ENCODE measurements around the gene GAS7. TPM values are rescaled to one million over a fixed set of nuclear protein-coding genes. Genes with fewer than 3 reads are reported as not detected.

GAS7 gene
- total and polyA plus RNA-seq, 9 donors = 7.1 to 48.0 (median 24.2) TPM

DNA sequence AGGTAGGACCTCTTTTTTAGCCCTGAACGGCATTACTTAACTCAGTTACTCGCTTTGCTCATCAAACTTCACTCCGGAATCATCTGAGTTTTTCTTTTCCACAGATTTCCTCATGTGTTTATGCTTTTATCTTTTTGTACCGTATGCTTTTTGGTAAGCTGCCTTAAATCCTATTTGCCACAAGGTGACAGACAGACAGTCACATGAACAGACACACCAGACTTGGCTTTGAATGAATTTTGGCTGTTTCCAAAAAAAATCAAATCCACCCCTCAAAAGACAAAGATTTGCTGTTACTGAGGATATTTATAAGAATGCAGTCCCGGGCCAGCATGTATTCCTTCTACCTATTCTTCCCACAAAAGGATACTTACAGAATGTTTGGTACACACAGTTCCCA is 10.9 kb downstream of the GAS7 start:
- H3K36me3 ChIP-seq = no peaks in the 10 kb centered on the region
- H3K9me3 ChIP-seq = no peaks in the 10 kb centered on the region
- no peak overlapping the region for H3K27ac ChIP-seq
- no peaks in the 10 kb centered on the region for H3K27me3 ChIP-seq
- intact Hi-C loops (cut with DNase I) = no loop called here
- no peak for DNase-seq
- 65 to 75% (median 75%) methylated on average over 5 of the region's 5 CpGs for WGBS, 3 donors
- H3K4me3 ChIP-seq = no peak overlapping the region
- TF ChIP-seq, protein P1, sequence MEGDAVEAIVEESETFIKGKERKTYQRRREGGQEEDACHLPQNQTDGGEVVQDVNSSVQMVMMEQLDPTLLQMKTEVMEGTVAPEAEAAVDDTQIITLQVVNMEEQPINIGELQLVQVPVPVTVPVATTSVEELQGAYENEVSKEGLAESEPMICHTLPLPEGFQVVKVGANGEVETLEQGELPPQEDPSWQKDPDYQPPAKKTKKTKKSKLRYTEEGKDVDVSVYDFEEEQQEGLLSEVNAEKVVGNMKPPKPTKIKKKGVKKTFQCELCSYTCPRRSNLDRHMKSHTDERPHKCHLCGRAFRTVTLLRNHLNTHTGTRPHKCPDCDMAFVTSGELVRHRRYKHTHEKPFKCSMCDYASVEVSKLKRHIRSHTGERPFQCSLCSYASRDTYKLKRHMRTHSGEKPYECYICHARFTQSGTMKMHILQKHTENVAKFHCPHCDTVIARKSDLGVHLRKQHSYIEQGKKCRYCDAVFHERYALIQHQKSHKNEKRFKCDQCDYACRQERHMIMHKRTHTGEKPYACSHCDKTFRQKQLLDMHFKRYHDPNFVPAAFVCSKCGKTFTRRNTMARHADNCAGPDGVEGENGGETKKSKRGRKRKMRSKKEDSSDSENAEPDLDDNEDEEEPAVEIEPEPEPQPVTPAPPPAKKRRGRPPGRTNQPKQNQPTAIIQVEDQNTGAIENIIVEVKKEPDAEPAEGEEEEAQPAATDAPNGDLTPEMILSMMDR (IDR thresholded peaks at IDR 0.05) = no peak
- no peak for TF ChIP-seq EP300 (IDR thresholded peaks at IDR 0.05)
- TF ChIP-seq POLR2A (IDR thresholded peaks at IDR 0.05) = no peak
- H3K4me1 ChIP-seq (ENCODE audit: insufficient read depth) = no peaks in the 10 kb centered on the region

DNA sequence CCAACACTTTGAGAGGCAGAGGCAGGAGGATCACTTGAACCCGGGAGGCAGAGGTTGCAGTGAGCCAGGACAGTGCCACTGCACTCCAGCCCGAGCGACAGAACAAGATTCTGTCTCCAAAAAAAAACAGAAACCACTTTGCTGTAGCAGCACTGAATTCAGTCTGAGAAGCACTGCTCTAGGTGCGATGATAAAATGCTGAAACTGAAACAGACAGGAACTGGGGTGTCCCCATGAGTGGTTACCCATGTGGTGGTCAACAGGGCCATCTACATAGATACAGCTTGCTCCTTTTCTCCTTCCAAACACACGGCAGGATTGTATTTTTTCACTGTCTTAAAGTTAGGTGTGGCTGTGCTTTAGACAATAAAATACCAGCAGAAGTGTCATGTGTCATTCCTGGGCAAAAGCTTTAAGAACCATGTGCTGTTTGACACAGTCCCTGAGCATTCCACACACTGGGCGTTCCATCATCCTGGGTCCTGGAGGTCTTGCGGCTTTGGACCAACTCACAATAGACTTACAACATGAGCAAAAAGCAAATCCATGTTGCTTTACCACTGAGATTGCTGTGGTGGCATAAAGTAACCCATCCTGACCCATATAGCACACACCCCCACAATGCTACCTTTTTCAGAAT is 11.5 kb downstream of the GAS7 start:
- intact Hi-C loops (cut with DNase I) = no loop called here
- WGBS, 3 donors = 89 to 93% (median 89%) methylated on average over 7 of the region's 7 CpGs
- no peak for DNase-seq
- H3K4me3 ChIP-seq = no peak overlapping the region
- no peaks in the 10 kb centered on the region for H3K27me3 ChIP-seq
- no peaks in the 10 kb centered on the region for H3K36me3 ChIP-seq
- H3K9me3 ChIP-seq = no peaks in the 10 kb centered on the region
- TF ChIP-seq POLR2A (IDR thresholded peaks at IDR 0.05) (no peak), EP300 (IDR thresholded peaks at IDR 0.05) (no peak)
- TF ChIP-seq, protein P1 (IDR thresholded peaks at IDR 0.05) = no peak
- no peak overlapping the region for H3K27ac ChIP-seq
- H3K4me1 ChIP-seq (ENCODE audit: insufficient read depth) = no peaks in the 10 kb centered on the region

DNA sequence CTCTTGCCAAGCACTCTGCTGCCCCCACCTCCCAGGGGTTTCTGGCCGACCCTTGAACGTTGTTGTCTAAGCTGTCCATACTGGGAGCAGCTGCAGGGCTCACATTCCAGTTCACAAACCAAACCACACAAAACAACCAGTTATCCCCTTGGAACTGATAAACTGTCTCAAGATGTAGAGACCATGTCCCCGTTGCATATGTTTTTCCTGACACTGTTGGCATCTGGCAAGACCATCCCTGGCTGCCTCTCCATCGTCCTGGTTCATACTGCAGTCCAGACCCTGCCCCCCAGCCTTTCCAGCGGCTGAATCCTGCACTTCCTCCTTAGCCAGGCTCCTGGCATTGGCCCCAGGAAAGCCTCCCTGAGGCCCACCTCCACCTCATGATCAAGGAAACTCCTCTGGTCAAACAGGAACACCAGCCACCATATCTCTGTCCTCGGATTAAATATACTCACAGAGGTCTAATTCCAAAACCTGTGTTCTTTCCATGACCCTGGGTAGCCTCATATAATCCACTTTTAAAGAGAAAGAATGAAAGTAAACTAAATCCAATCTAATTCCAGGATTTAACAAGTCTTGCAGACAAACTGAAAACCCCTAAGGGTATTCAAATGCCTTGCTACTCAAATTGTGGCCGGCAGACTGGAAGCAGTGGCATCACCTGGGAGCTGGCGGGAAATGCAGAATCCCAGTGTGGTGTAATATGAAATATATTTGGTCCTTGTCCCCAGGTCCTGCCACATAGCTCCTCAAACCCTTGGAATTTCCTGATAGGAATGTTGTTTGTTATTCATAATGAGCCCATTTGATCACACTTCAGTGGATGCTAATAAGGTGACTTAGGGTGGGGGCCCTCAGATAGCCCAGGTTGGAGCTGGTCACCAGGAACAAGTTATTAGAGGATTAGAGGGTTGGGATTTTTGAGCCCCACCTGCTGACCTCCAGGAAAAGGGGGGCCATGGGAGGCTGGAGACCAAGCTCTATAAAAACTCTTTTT is 14.2 kb downstream of the GAS7 start:
- Histone ChIP-seq H3K27ac (no peak overlapping the region), H3K9me3 (no peaks in the 10 kb centered on the region), H3K27me3 (no peaks in the 10 kb centered on the region), H3K36me3 (no peaks in the 10 kb centered on the region), H3K4me3 (no peak overlapping the region), H3K4me1 (ENCODE audit: insufficient read depth) (no peaks in the 10 kb centered on the region)
- intact Hi-C loops (cut with DNase I) = no loop called here
- DNase-seq = no peak
- WGBS, 3 donors = 52 to 64% (median 62%) methylated on average over 8 of the region's 8 CpGs
- TF ChIP-seq POLR2A (IDR thresholded peaks at IDR 0.05) = no peak
- no peak for TF ChIP-seq EP300 (IDR thresholded peaks at IDR 0.05)
- TF ChIP-seq, protein P1 (IDR thresholded peaks at IDR 0.05) = no peak

DNA sequence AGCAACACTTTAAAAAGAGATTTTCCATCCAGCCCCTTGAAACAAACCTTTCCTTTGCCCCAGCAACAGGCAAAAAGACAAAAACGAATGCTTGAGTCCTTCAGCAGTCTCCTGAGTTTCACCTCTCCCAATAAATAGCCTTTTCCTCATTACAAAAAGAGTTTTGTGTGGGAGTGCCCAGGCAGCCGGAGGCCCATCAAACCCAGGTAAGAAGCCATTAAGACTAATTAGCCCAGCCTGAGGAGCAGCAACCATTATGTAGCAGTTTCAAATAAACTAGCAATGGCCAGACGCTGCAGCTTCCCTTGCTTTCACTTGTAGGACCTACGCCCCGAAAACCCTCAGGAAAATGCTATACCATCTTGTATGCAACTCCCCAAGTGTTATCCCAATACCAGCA is 15.6 kb downstream of the GAS7 start:
- intact Hi-C loops (cut with DNase I) = no loop called here
- Histone ChIP-seq H3K9me3 (no peaks in the 10 kb centered on the region), H3K27me3 (no peaks in the 10 kb centered on the region), H3K4me3 (no peak overlapping the region), H3K27ac (no peak overlapping the region), H3K4me1 (ENCODE audit: insufficient read depth) (no peaks in the 10 kb centered on the region), H3K36me3 (no peaks in the 10 kb centered on the region)
- DNase-seq = no peak
- WGBS, 3 donors = 84 to 91% (median 90%) methylated on average over 5 of the region's 5 CpGs
- no peak for TF ChIP-seq EP300 (IDR thresholded peaks at IDR 0.05)
